Panc1 (cell line): Measurements from ENCODE around the gene ATP9A. TPM values are rescaled to one million over a fixed set of nuclear protein-coding genes. Genes with fewer than 3 reads are reported as not detected.

Experiments
- ATAC-seq: fragments of 200-7000 bp; cut with Tn5 transposase; 2 replicates; pipeline ENCODE4 v1.9.1; 2020; ENCODE audit warnings: mild to moderate bottlenecking, moderate library complexity
- BruUV-seq: library from RNA; stranded (reverse); fragments of 400-500 nt; replicated peaks from 2 replicates; lab custom pipeline; 2021; lab: Mats Ljungman, UMichigan
- CTCF ChIA-PET: fragments of 300-600 bp; sonication (Branson Sonifier 250); formaldehyde crosslinking; loops from one replicate; lab custom pipeline; 2022; ENCODE audit warnings: antibody characterized with exemption; lab: Charles Lee
- POLR2A ChIA-PET: fragments of 300-600 bp; sonication (Branson Sonifier 250); formaldehyde crosslinking; loops from one replicate; lab custom pipeline; 2022; ENCODE audit warnings: antibody characterized with exemption; lab: Charles Lee
- DNase-seq: peaks from one replicate; pipeline ENCODE4 v3.0.0-alpha.2; 2010; ENCODE audit warnings: low read depth, low spot score
- H3K27ac ChIP-seq: 2 replicates; pipeline ENCODE4 v1.5.1; 2011; ENCODE audit warnings: mild to moderate bottlenecking, low read length, inconsistent platforms
- H3K27me3 ChIP-seq: fragments of 200-500 bp; sonication (Bioruptor generic); 2 replicates; pipeline ENCODE4 v1.6.0; 2014; ENCODE audit warnings: low read length, inconsistent platforms; ENCODE audit not compliant: control insufficient read depth, insufficient read depth
- H3K36me3 ChIP-seq: fragments of 200-500 bp; sonication (Bioruptor generic); 2 replicates; pipeline ENCODE4 v1.5.1; 2014; ENCODE audit warnings: inconsistent platforms, mild to moderate bottlenecking, low read length, moderate library complexity; ENCODE audit not compliant: control insufficient read depth, insufficient read depth
- H3K4me1 ChIP-seq: 2 replicates; pipeline ENCODE4 v1.5.1; 2011; ENCODE audit warnings: inconsistent platforms, mild to moderate bottlenecking, low read length, moderate library complexity; ENCODE audit not compliant: control insufficient read depth, insufficient read depth
- H3K4me3 ChIP-seq, 2 experiments: 2 replicates each; pipeline ENCODE4 v1.5.1; 2011 to 2012; ENCODE audit warnings: low read depth in 2 of 2, low read length in 2 of 2, mild to moderate bottlenecking in 2 of 2, inconsistent platforms in 1 of 2, moderate library complexity in 1 of 2
- H3K9me3 ChIP-seq: fragments of 200-500 bp; sonication (Bioruptor generic); 2 replicates; pipeline ENCODE4 v1.5.1; 2014; ENCODE audit warnings: low read depth, mild to moderate bottlenecking, inconsistent platforms, low read length, moderate library complexity; ENCODE audit not compliant: control insufficient read depth, insufficient read depth
- CTCF ChIP-seq: fragments of 450-650 bp; IDR thresholded peaks from 2 replicates; pipeline ENCODE4 v1.5.1; 2017; ENCODE audit warnings: mild to moderate bottlenecking
- POLR2AphosphoS5 ChIP-seq: IDR thresholded peaks from 2 replicates; pipeline ENCODE4 v1.6.1; 2012; ENCODE audit warnings: mild to moderate bottlenecking, low read depth, low read length, moderate library complexity
- SIN3A ChIP-seq: IDR thresholded peaks from 2 replicates; pipeline ENCODE4 v1.6.1; 2012; ENCODE audit warnings: low read depth, mild to moderate bottlenecking, low read length, moderate library complexity, borderline replicate concordance; ENCODE audit not compliant: insufficient read depth
- TCF7L2 ChIP-seq: IDR thresholded peaks from 2 replicates; pipeline ENCODE4 v1.6.1; 2011; ENCODE audit warnings: mild to moderate bottlenecking, low read depth, low read length, inconsistent platforms
- in situ Hi-C: cut with HindIII; loops from 2 replicates; pipeline ENCODE4 v1.10.0; 2016; ENCODE audit warnings: low sequenced_read_pairs, low pct_unique_long_range_greater_than_20kb
- intact Hi-C: fragments of 100-400 bp; cut with micrococcal nuclease; formaldehyde crosslinking; loops from one replicate; pipeline ENCODE4 v1.10.0; 2022; ENCODE audit not compliant: unreplicated experiment
- total RNA-seq: library from RNA; stranded (reverse); gene quantifications from one replicate; pipeline ENCODE4 v1.2.1, GENCODE V29; 2021; ENCODE audit not compliant: unreplicated experiment
- TF ChIP-seq, protein P1 (sequence below), 2 experiments: IDR thresholded peaks; 2 replicates each; pipeline ENCODE4 v1.6.1; 2011 to 2012; ENCODE audit warnings: low read depth in 2 of 2, control low read depth in 1 of 2, low read length in 1 of 2, mild to moderate bottlenecking in 1 of 2, moderate library complexity in 1 of 2; ENCODE audit not compliant: insufficient read depth in 1 of 2

The ATP9A gene
- total RNA-seq, 1 experiment from 2014 or later = 8.7 TPM

GRCh38 chr20:51752343-51752951 lies 15.7 kb downstream of the ATP9A start:
- Histone ChIP-seq H3K27ac (peak overlapping the region; percentile 64), H3K27me3 (no peaks in the 10 kb centered on the region), H3K4me3 (peak overlapping the region in 1 of 2 experiments; percentile 2; a peak in 2 of 4 replicates), H3K9me3 (no peaks in the 10 kb centered on the region), H3K4me1 (peaks cover 39% of the 10 kb centered on the region), H3K36me3 (no peaks in the 10 kb centered on the region)
- DNase-seq (peak; percentile 85), ATAC-seq (0 out of 2 replicates have a peak, but pooled peaks have one; percentile 23)
- TF ChIP-seq POLR2AphosphoS5 (no peak), CTCF (no peak), SIN3A (no peak), TCF7L2 (no peak)
- TF ChIP-seq, protein P1, sequence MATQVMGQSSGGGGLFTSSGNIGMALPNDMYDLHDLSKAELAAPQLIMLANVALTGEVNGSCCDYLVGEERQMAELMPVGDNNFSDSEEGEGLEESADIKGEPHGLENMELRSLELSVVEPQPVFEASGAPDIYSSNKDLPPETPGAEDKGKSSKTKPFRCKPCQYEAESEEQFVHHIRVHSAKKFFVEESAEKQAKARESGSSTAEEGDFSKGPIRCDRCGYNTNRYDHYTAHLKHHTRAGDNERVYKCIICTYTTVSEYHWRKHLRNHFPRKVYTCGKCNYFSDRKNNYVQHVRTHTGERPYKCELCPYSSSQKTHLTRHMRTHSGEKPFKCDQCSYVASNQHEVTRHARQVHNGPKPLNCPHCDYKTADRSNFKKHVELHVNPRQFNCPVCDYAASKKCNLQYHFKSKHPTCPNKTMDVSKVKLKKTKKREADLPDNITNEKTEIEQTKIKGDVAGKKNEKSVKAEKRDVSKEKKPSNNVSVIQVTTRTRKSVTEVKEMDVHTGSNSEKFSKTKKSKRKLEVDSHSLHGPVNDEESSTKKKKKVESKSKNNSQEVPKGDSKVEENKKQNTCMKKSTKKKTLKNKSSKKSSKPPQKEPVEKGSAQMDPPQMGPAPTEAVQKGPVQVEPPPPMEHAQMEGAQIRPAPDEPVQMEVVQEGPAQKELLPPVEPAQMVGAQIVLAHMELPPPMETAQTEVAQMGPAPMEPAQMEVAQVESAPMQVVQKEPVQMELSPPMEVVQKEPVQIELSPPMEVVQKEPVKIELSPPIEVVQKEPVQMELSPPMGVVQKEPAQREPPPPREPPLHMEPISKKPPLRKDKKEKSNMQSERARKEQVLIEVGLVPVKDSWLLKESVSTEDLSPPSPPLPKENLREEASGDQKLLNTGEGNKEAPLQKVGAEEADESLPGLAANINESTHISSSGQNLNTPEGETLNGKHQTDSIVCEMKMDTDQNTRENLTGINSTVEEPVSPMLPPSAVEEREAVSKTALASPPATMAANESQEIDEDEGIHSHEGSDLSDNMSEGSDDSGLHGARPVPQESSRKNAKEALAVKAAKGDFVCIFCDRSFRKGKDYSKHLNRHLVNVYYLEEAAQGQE (IDR thresholded peaks at IDR 0.05; ENCODE audit: insufficient read depth in 1 of 2, low read depth in 2 of 2, low read length in 1 of 2) = no peak
- BruUV-seq = no TSS peak
- ChIA-PET POLR2A (no interaction called here), CTCF (no interaction called here)
- intact Hi-C loops (no loop called here), in situ Hi-C loops (no loop called here)

GRCh38 chr20:51750770-51751388 lies 17.3 kb downstream of the ATP9A start:
- ATAC-seq (no peak), DNase-seq (no peak)
- H3K4me1 ChIP-seq = peaks cover 44% of the 10 kb centered on the region
- no peaks in the 10 kb centered on the region for H3K27me3 ChIP-seq
- TF ChIP-seq POLR2AphosphoS5 (no peak), SIN3A (no peak), CTCF (no peak), TCF7L2 (no peak)
- TF ChIP-seq, protein P1 (IDR thresholded peaks at IDR 0.05; ENCODE audit: insufficient read depth in 1 of 2, low read depth in 2 of 2, low read length in 1 of 2) = no peak
- H3K4me3 ChIP-seq = peak overlapping the region in 1 of 2 experiments; percentile 7; a peak in 1 of 4 replicates
- BruUV-seq = no TSS peak
- H3K36me3 ChIP-seq = no peaks in the 10 kb centered on the region
- intact Hi-C loops = no loop called here
- ChIA-PET POLR2A (interaction anchor here (0.6 kb wide), 1 partner anchor 29 kb away, joined by 7 read pairs; no protein-coding TSS in a partner anchor), CTCF (no interaction called here)
- in situ Hi-C loops = no loop called here
- peak overlapping the region; percentile 83 for H3K27ac ChIP-seq
- H3K9me3 ChIP-seq = no peaks in the 10 kb centered on the region
